ENCODE data around the gene IQSEC1. TPM values are rescaled to one million over a fixed set of nuclear protein-coding genes. Genes with fewer than 3 reads are reported as not detected.

The IQSEC1 gene
- total RNA-seq, 1 donor, result 22.1 TPM

GRCh38 chr3:13074006-13074375, 762 bp upstream of the IQSEC1 start:
- Histone ChIP-seq H3K4me1 (ENCODE audit: insufficient read depth, low read length) (peaks cover 12% of the 10 kb centered on the region), H3K27me3 (ENCODE audit: insufficient read depth, low read length) (peaks cover 62% of the 10 kb centered on the region), H3K79me2 (ENCODE audit: insufficient read depth, low read length) (no peaks in the 10 kb centered on the region), H3K4me3 (ENCODE audit: insufficient read depth, low read length) (no peak overlapping the region), H3K4me2 (ENCODE audit: insufficient read depth, low read length) (no peak overlapping the region), H3K9me3 (ENCODE audit: low read depth, low read length) (no peaks in the 10 kb centered on the region), H3K27ac (ENCODE audit: low read depth, low read length) (no peak overlapping the region), H3K36me3 (ENCODE audit: insufficient read depth, low read length) (no peaks in the 10 kb centered on the region), H2AFZ (ENCODE audit: low read length) (no peak overlapping the region), H4K20me1 (ENCODE audit: insufficient read depth, low read length) (peaks cover 2% of the 10 kb centered on the region)
- no peak for DNase-seq (ENCODE audit: insufficient read length, low spot score, missing footprints)
- TF ChIP-seq, protein P1, sequence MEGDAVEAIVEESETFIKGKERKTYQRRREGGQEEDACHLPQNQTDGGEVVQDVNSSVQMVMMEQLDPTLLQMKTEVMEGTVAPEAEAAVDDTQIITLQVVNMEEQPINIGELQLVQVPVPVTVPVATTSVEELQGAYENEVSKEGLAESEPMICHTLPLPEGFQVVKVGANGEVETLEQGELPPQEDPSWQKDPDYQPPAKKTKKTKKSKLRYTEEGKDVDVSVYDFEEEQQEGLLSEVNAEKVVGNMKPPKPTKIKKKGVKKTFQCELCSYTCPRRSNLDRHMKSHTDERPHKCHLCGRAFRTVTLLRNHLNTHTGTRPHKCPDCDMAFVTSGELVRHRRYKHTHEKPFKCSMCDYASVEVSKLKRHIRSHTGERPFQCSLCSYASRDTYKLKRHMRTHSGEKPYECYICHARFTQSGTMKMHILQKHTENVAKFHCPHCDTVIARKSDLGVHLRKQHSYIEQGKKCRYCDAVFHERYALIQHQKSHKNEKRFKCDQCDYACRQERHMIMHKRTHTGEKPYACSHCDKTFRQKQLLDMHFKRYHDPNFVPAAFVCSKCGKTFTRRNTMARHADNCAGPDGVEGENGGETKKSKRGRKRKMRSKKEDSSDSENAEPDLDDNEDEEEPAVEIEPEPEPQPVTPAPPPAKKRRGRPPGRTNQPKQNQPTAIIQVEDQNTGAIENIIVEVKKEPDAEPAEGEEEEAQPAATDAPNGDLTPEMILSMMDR (IDR thresholded peaks at IDR 0.05; ENCODE audit: extremely low read depth, low read depth, low read length), result no peak

- no peaks in the 10 kb centered on the region for H3K36me3 ChIP-seq (ENCODE audit: insufficient read depth, low read length)
- H3K27me3 ChIP-seq (ENCODE audit: insufficient read depth, low read length), result peaks cover 55% of the 10 kb centered on the region
- H3K4me3 ChIP-seq (ENCODE audit: insufficient read depth, low read length), result no peak overlapping the region
- H3K4me2 ChIP-seq (ENCODE audit: insufficient read depth, low read length), result no peak overlapping the region
- H3K79me2 ChIP-seq (ENCODE audit: insufficient read depth, low read length), result no peaks in the 10 kb centered on the region
- peaks cover 11% of the 10 kb centered on the region for H3K4me1 ChIP-seq (ENCODE audit: insufficient read depth, low read length)
- no peak overlapping the region for H3K27ac ChIP-seq (ENCODE audit: low read depth, low read length)
- H3K9me3 ChIP-seq (ENCODE audit: low read depth, low read length), result no peaks in the 10 kb centered on the region
- no peak overlapping the region for H2AFZ ChIP-seq (ENCODE audit: low read length)
- TF ChIP-seq, protein P1 (IDR thresholded peaks at IDR 0.05; ENCODE audit: extremely low read depth, low read depth, low read length), result no peak
- peaks cover 2% of the 10 kb centered on the region for H4K20me1 ChIP-seq (ENCODE audit: insufficient read depth, low read length)
- no peak for DNase-seq (ENCODE audit: insufficient read length, low spot score, missing footprints)
These were observed 466 bp downstream of the IQSEC1 start for GRCh38 chr3:13072600-13073325.

- Histone ChIP-seq H3K4me2 (ENCODE audit: insufficient read depth, low read length) (no peak overlapping the region), H3K9me3 (ENCODE audit: low read depth, low read length) (no peaks in the 10 kb centered on the region), H3K27ac (ENCODE audit: low read depth, low read length) (no peak overlapping the region), H2AFZ (ENCODE audit: low read length) (no peak overlapping the region), H3K4me3 (ENCODE audit: insufficient read depth, low read length) (no peak overlapping the region), H3K79me2 (ENCODE audit: insufficient read depth, low read length) (no peaks in the 10 kb centered on the region), H3K4me1 (ENCODE audit: insufficient read depth, low read length) (peaks cover 6% of the 10 kb centered on the region), H3K36me3 (ENCODE audit: insufficient read depth, low read length) (no peaks in the 10 kb centered on the region), H3K27me3 (ENCODE audit: insufficient read depth, low read length) (peaks cover 49% of the 10 kb centered on the region), H4K20me1 (ENCODE audit: insufficient read depth, low read length) (peaks cover 1% of the 10 kb centered on the region)
- DNase-seq (ENCODE audit: insufficient read length, low spot score, missing footprints), result peak; percentile 93
- TF ChIP-seq, protein P1 (IDR thresholded peaks at IDR 0.05; ENCODE audit: extremely low read depth, low read depth, low read length), result no peak
These were observed 1.0 kb downstream of the IQSEC1 start for GRCh38 chr3:13072239-13072599.

DNA sequence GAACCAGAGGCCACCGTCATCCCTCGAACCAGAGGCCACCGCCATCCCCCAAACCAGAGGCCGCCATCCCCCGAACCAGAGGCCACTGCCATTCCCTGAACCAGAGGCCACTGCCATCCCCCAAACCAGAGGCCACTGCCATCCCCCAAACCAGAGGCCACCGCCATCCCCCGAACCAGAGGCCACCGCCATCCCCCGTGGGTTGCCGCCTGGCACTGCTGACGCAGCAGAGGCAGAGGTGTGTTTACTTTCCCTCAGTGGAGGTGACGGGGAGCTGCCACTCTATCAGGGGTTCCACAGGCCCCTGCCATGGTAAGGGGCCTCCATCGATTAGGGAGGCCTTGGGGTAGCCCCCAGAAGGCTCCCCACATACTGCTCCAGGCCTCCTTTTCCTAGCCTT, 1.5 kb downstream of the IQSEC1 start:
- no peak overlapping the region for H3K4me2 ChIP-seq (ENCODE audit: insufficient read depth, low read length)
- no peak for DNase-seq (ENCODE audit: insufficient read length, low spot score, missing footprints)
- TF ChIP-seq, protein P1 (IDR thresholded peaks at IDR 0.05; ENCODE audit: extremely low read depth, low read depth, low read length), result no peak
- H3K27ac ChIP-seq (ENCODE audit: low read depth, low read length), result no peak overlapping the region
- H3K4me3 ChIP-seq (ENCODE audit: insufficient read depth, low read length), result no peak overlapping the region
- H3K9me3 ChIP-seq (ENCODE audit: low read depth, low read length), result no peaks in the 10 kb centered on the region
- H3K79me2 ChIP-seq (ENCODE audit: insufficient read depth, low read length), result no peaks in the 10 kb centered on the region
- H3K36me3 ChIP-seq (ENCODE audit: insufficient read depth, low read length), result no peaks in the 10 kb centered on the region
- no peaks in the 10 kb centered on the region for H4K20me1 ChIP-seq (ENCODE audit: insufficient read depth, low read length)
- peaks cover 46% of the 10 kb centered on the region for H3K27me3 ChIP-seq (ENCODE audit: insufficient read depth, low read length)
- H3K4me1 ChIP-seq (ENCODE audit: insufficient read depth, low read length), result peaks cover 4% of the 10 kb centered on the region
- no peak overlapping the region for H2AFZ ChIP-seq (ENCODE audit: low read length)
